ENCODE data around the gene CSPG4.
"Not testable (repeated sequence)": the region's sequence is repeated elsewhere in the genome, so short reads cannot be mapped to it uniquely, and the experiment has no call there.

Gene CSPG4

DNA sequence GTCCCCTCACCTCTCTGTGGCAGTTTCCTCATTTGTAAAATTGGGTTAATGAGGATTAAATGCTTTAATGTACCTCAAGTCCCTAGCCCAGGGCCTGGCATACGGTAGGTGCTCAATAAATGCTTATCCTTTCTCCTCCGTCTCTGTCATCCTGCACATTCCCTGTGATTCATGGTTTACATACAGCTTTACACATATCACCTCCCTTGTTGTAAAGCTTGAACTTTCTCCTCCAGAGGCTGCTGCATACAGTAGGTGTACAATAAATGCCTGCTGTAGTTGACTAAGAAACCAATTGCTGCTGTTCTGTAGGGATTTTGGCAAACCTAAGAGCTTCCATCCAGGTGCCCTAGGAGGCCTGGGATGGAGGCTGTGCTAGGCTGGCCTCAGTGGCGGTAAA lies 1.5 kb upstream of the CSPG4 start:
- DNase-seq = no peak
- Histone ChIP-seq H3K4me3 (ENCODE audit: low read depth, low read length) (no peak overlapping the region), H3K27me3 (ENCODE audit: insufficient read depth, low read depth, severe bottlenecking) (no peaks in the 10 kb centered on the region), H3K9me3 (ENCODE audit: severe bottlenecking) (no peaks in the 10 kb centered on the region), H3K27ac (no peak overlapping the region), H3K36me3 (no peaks in the 10 kb centered on the region)
- TF ChIP-seq CTCF (IDR thresholded peaks at IDR 0.05; ENCODE audit: low read depth, low read length) = no peak

DNA sequence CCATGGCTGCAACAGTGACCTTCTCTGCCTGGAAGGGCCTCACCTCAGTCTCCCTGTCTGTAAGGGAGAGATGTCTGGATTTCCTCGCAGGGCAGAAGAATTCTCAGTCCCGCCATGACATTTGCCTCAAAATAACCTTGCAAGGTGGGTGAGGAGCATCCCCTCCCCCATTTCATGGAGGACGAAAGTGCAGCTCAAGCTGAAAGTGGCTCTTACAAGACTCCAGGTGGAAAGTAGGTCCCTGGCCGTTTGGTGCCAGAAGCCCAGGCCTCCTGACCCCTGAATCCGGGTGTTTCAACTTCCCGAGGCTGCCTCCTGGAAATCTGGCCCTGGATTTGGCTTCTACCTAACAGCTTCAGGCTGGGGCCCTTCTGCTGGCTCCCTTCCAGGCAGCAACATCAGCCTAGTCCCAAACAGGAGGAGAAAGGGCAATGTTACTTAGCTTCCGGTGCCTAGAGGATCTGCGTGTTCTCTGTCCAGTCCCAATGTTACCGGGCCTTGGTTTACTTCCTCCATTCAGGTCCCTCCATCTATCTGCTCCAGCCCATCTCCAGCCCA lies 769 bp upstream of the CSPG4 start:
- H3K36me3 ChIP-seq = no peaks in the 10 kb centered on the region
- H3K27me3 ChIP-seq (ENCODE audit: insufficient read depth, low read depth, severe bottlenecking) = no peaks in the 10 kb centered on the region
- no peaks in the 10 kb centered on the region for H3K9me3 ChIP-seq (ENCODE audit: severe bottlenecking)
- H3K4me3 ChIP-seq (ENCODE audit: low read depth, low read length) = no peak overlapping the region
- H3K27ac ChIP-seq = no peak overlapping the region
- DNase-seq = peak; percentile 30
- TF ChIP-seq CTCF (IDR thresholded peaks at IDR 0.05; ENCODE audit: low read depth, low read length) = no peak

DNA sequence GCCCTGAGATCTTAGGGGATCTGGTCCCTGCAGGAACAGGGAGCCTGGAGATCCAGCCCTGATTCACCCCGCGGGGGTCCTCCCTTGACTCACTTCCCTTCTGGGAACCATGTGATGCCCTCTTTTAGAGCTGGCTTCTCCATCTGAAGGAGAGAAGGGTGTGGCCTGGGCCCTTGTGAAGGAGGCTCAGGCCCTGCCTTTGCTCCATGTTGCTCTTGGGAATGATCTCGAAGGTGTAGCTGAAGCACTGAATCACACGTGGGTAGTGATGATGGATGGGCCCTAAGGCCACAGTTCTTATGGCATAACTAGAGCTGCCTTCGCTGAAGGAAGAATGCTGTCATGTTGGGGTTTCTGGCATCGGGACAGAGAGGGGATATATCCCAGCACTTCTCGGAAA lies 1.2 kb downstream of the CSPG4 start:
- H3K27me3 ChIP-seq (ENCODE audit: insufficient read depth, low read depth, severe bottlenecking); H3K27ac ChIP-seq; H3K36me3 ChIP-seq; H3K4me3 ChIP-seq (ENCODE audit: low read depth, low read length); DNase-seq; H3K9me3 ChIP-seq (ENCODE audit: severe bottlenecking): not testable (repeated sequence)

- H3K27ac ChIP-seq; DNase-seq; H3K36me3 ChIP-seq; H3K9me3 ChIP-seq (ENCODE audit: severe bottlenecking); H3K4me3 ChIP-seq (ENCODE audit: low read depth, low read length); H3K27me3 ChIP-seq (ENCODE audit: insufficient read depth, low read depth, severe bottlenecking): not testable (repeated sequence)
These were observed 1.8 kb downstream of the CSPG4 start for GRCh38 chr15:75710874-75711273.

- H3K27ac ChIP-seq; H3K27me3 ChIP-seq (ENCODE audit: insufficient read depth, low read depth, severe bottlenecking); DNase-seq; H3K4me3 ChIP-seq (ENCODE audit: low read depth, low read length); H3K9me3 ChIP-seq (ENCODE audit: severe bottlenecking); H3K36me3 ChIP-seq: not testable (repeated sequence)
These were observed 3.2 kb downstream of the CSPG4 start for GRCh38 chr15:75709458-75709857.

- Histone ChIP-seq H3K36me3 (no peaks in the 10 kb centered on the region), H3K27ac (no peak overlapping the region), H3K4me3 (ENCODE audit: low read depth, low read length) (no peak overlapping the region), H3K27me3 (ENCODE audit: insufficient read depth, low read depth, severe bottlenecking) (no peaks in the 10 kb centered on the region), H3K9me3 (ENCODE audit: severe bottlenecking) (no peaks in the 10 kb centered on the region)
- DNase-seq = no peak
- no peak for TF ChIP-seq CTCF (IDR thresholded peaks at IDR 0.05; ENCODE audit: low read depth, low read length)
These were observed 6.0 kb downstream of the CSPG4 start for GRCh38 chr15:75706682-75706954.

DNA sequence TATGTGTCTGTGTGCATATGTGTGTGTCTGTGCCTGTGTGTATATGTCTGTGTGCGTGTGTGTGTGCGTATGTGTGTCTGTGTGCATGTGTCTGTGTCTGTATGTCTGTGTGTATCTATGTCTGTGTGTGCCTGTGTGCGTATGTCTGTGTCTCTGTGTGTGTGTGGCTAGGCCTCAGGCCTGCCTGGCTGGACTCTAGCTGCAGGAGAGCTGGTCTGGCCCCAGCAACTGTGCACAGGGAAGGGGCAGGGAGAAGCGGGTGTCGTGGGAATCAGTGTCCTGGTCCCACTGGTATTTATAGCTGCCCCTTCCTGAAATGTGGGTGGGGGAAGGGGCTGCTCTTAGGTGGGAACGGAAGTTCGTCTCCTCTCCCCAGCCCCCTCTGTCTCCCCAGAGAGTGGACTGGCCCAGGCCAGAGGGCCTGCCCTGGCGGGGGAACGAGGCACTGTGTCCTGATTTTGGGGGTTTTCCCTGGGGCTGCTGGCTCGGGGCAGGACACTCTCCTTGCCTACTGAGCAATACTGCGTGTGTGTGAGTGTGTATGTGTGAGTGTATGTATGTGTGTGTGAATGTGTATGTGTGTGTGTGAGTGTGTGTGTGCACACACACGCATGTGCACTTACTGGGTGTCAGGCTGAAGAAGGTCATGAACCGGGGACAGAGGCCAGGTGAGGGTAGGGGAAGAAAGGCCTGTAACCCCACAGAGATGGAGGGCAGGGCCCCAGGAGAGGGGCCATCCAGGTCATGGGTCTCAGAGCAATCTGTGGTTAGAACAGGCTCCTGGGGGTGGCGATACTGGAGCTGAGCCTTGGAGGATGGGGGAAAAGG lies 6.6 kb downstream of the CSPG4 start:
- Histone ChIP-seq H3K9me3 (ENCODE audit: severe bottlenecking) (no peaks in the 10 kb centered on the region), H3K36me3 (no peaks in the 10 kb centered on the region)

GRCh38 chr15:75705375-75705774 lies 7.3 kb downstream of the CSPG4 start:
- not testable (repeated sequence) for H3K9me3 ChIP-seq (ENCODE audit: severe bottlenecking); H3K4me3 ChIP-seq (ENCODE audit: low read depth, low read length); H3K27me3 ChIP-seq (ENCODE audit: insufficient read depth, low read depth, severe bottlenecking); H3K27ac ChIP-seq; H3K36me3 ChIP-seq; DNase-seq

More for the DNA sequence above, 6.6 kb downstream of the CSPG4 start:
- TF ChIP-seq CTCF (IDR thresholded peaks at IDR 0.05; ENCODE audit: low read depth, low read length) = no peak
- DNase-seq = no peak
- Histone ChIP-seq H3K27me3 (ENCODE audit: insufficient read depth, low read depth, severe bottlenecking) (no peaks in the 10 kb centered on the region), H3K27ac (no peak overlapping the region), H3K4me3 (ENCODE audit: low read depth, low read length) (no peak overlapping the region)
